WERI-Rb-1 (cell line): ENCODE results near the gene NR2C2.

Experiments
- DNase-seq: peaks from one replicate; pipeline ENCODE4 v3.0.0-alpha.2; 2020
- H3K27ac ChIP-seq: fragments of 250-450 bp; sonication (Bioruptor Pico); 2 replicates; pipeline ENCODE4 v1.5.1; 2020; ENCODE audit warnings: mild to moderate bottlenecking, moderate library complexity
- H3K27me3 ChIP-seq: fragments of 250-450 bp; sonication (Bioruptor Pico); 2 replicates; pipeline ENCODE4 v1.5.1; 2021; ENCODE audit warnings: mild to moderate bottlenecking, low read depth, moderate library complexity; ENCODE audit not compliant: insufficient read depth, severe bottlenecking
- H3K36me3 ChIP-seq: fragments of 250-450 bp; sonication (Bioruptor Pico); 2 replicates; pipeline ENCODE4 v1.5.1; 2020; ENCODE audit warnings: mild to moderate bottlenecking, moderate library complexity
- H3K4me3 ChIP-seq: 2 replicates; pipeline ENCODE4 v1.5.1; 2011; ENCODE audit warnings: low read depth, mild to moderate bottlenecking, control low read depth, low read length
- H3K9me3 ChIP-seq: fragments of 250-450 bp; sonication (Bioruptor Pico); 2 replicates; pipeline ENCODE4 v1.5.1; 2021; ENCODE audit warnings: mild to moderate bottlenecking, moderate library complexity; ENCODE audit not compliant: severe bottlenecking
- CTCF ChIP-seq: IDR thresholded peaks from 2 replicates; pipeline ENCODE4 v1.5.1; 2011; ENCODE audit warnings: low read depth, mild to moderate bottlenecking, control low read depth, inconsistent platforms, low read length

NR2C2 gene

GRCh38 chr3:15074500-15074899 lies 127.1 kb downstream of the NR2C2 start:
- TF ChIP-seq CTCF = no peak
- no peak for DNase-seq
- Histone ChIP-seq H3K9me3 (no peaks in the 10 kb centered on the region), H3K4me3 (no peak overlapping the region), H3K27ac (no peak overlapping the region), H3K27me3 (no peaks in the 10 kb centered on the region), H3K36me3 (peaks cover 75% of the 10 kb centered on the region)

- no peak for TF ChIP-seq CTCF
- H3K36me3 ChIP-seq = peaks cover 80% of the 10 kb centered on the region
Measured at GRCh38 chr3:15079091-15079490, 131.7 kb downstream of the NR2C2 start.

GRCh38 chr3:15081960-15082664 lies 134.7 kb downstream of the NR2C2 start:
- no peak overlapping the region for H3K4me3 ChIP-seq
- TF ChIP-seq CTCF = no peak
- H3K27me3 ChIP-seq = no peaks in the 10 kb centered on the region
- DNase-seq = no peak
- H3K9me3 ChIP-seq = no peaks in the 10 kb centered on the region
- H3K36me3 ChIP-seq = peaks cover 83% of the 10 kb centered on the region
- no peak overlapping the region for H3K27ac ChIP-seq

More at GRCh38 chr3:15079091-15079490, 131.7 kb downstream of the NR2C2 start:
- no peak for DNase-seq
- Histone ChIP-seq H3K9me3 (no peaks in the 10 kb centered on the region), H3K4me3 (no peak overlapping the region), H3K27me3 (no peaks in the 10 kb centered on the region), H3K27ac (no peak overlapping the region)

- DNase-seq = no peak
- Histone ChIP-seq H3K36me3 (peaks cover 78% of the 10 kb centered on the region), H3K27me3 (no peaks in the 10 kb centered on the region), H3K27ac (no peak overlapping the region), H3K4me3 (no peak overlapping the region), H3K9me3 (no peaks in the 10 kb centered on the region)
- no peak for TF ChIP-seq CTCF
Measured at GRCh38 chr3:15083252-15083651, 135.9 kb downstream of the NR2C2 start.

GRCh38 chr3:15086263-15086662 lies 138.9 kb downstream of the NR2C2 start:
- no peak for TF ChIP-seq CTCF
- Histone ChIP-seq H3K36me3 (peaks cover 72% of the 10 kb centered on the region), H3K4me3 (no peak overlapping the region), H3K27ac (no peak overlapping the region), H3K27me3 (no peaks in the 10 kb centered on the region), H3K9me3 (no peaks in the 10 kb centered on the region)
- DNase-seq = no peak

- Histone ChIP-seq H3K36me3 (peaks cover 71% of the 10 kb centered on the region), H3K27ac (no peak overlapping the region), H3K9me3 (no peaks in the 10 kb centered on the region), H3K27me3 (no peaks in the 10 kb centered on the region), H3K4me3 (no peak overlapping the region)
- no peak for DNase-seq
- TF ChIP-seq CTCF = no peak
Measured at GRCh38 chr3:15086699-15087098, 139.3 kb downstream of the NR2C2 start.
